Measurements from ENCODE around the gene CAV2. TPM values are rescaled to one million over a fixed set of nuclear protein-coding genes. Genes with fewer than 3 reads are reported as not detected.

The CAV2 gene, protein sequence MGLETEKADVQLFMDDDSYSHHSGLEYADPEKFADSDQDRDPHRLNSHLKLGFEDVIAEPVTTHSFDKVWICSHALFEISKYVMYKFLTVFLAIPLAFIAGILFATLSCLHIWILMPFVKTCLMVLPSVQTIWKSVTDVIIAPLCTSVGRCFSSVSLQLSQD
- 153 to 198 TPM (median 178 TPM) in 5 replicates for total RNA-seq (2022; extraction: Qiagen RNA extraction)

DNA sequence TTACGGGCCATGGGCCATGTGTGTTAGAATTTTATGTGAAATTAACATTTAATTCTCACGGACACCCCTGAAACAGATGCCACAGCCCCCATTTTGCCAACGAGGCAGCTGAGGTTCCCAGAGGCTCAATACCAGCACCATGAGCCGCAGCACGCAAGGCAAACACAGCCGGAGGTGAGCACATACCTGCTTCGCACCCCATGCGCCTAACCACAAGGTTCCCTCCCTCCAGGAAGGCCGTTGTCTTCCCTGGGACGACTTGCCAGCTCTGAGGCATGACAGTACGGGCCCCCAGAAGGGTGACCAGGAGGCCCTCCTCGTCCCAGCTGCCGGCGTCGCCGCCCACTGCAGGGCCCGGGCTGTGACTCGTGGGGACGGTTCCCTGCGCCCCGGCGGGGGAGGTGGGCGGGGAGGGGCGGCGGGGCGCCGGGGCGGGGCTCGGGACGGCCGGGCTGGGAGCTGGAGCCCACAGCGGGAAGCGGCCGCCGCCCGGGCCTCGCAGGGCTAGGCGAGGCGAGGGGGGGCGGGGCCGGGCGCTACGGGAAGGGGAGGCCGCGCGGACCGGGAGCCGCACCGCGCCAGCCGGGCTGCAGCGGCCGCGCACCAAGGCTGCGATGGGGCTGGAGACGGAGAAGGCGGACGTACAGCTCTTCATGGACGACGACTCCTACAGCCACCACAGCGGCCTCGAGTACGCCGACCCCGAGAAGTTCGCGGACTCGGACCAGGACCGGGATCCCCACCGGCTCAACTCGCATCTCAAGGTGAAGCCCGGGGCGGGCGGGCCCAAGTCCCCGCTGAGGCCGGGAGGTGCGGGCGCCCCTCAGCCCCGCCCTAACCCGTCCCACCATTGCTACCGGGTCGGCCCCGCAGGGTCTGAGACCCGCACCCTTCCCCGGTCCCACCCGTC lies at the start of gene CAV2:
CAV2 (plus strand) TSS at position 571 of the 910 bp plus-strand sequence; CDS start at position 615, 44 bp downstream.

DNA sequence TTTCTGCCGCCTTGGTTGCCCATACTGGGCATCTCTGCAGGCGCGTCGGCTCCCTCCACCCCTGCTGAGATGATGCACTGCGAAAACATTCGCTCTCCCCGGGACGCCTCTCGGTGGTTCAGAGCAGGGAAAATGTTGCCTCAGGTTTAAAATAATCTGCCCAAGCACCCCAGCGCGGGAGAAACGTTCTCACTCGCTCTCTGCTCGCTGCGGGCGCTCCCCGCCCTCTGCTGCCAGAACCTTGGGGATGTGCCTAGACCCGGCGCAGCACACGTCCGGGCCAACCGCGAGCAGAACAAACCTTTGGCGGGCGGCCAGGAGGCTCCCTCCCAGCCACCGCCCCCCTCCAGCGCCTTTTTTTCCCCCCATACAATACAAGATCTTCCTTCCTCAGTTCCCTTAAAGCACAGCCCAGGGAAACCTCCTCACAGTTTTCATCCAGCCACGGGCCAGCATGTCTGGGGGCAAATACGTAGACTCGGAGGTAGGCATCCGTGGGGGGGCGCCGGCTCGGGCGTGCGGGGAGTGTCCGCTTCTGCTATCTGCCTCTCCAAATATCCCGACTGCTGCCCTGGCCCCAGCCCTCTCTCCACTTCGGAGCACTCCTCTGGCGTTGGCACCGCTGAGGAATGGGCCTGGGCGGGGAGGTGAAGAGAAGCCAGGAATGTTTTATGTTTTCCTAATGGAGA lies 25.2 kb downstream of the CAV2 start, which contains the start of gene CAV1:
CAV1 (plus strand) TSS at position 428 of the 689 bp plus-strand sequence; CDS start at position 455, 27 bp downstream.

Other genes with a start within 250 kb of the CAV2 start
- gene CAV1, start 25.3 kb downstream of the CAV2 start, total RNA-seq (2022; extraction: Qiagen RNA extraction) = 515 to 689 TPM (median 664 TPM) in 5 replicates
- gene MET, start 172.5 kb downstream of the CAV2 start, total RNA-seq (2022; extraction: Qiagen RNA extraction) = 59.0 to 102 TPM (median 76.7 TPM) in 5 replicates

All from A549 treated with Hydrocortisone at 1 μM for 4 hours (cell line).